ENCODE measurements around the gene MID2. TPM values are rescaled to one million over a fixed set of nuclear protein-coding genes. Genes with fewer than 3 reads are reported as not detected.

The MID2 gene
- total and polyA plus RNA-seq, 12 donors: 3.5 to 55.4 (median 33.3) TPM

DNA sequence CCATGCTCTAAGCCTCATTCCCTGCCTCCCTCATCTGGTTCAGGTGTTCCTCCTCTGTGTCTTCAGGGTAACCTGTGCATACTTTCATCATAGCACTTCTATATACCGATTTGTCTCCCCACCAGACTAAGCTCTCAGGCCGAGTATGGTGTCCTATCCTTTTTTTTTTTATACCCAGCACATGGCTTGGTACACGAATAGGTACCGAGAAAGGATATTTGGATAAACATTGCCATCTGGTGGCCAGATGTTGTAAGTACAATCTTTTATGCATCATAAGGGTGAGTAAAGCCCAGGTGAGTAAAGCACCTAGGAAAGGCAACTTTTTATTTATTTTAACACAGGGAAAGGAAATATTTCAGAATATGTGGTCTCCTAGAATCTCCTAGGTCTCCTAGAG, 68.4 kb downstream of the MID2 start:
- Histone ChIP-seq H3K4me1 (replicated peaks in 1 of 2) (no peaks in the 10 kb centered on the region), H3K9me3 (replicated peaks in 1 of 3) (peaks cover 0 to 6% (median 0%) of the 10 kb centered on the region in 3 donors), H3K27me3 (peaks cover 11% of the 10 kb centered on the region), H3K36me3 (replicated peaks in 1 of 2) (no peaks in the 10 kb centered on the region), H3K27ac (no peak overlapping the region), H3K4me3 (no peak overlapping the region)
- peak in 2 of 7 donors; percentile 4 to 29 for DNase-seq
- intact Hi-C loops (cut with DNase I): loop anchor here (10.0 kb wide), 2 partner anchors 229 to 239 kb away; no protein-coding TSS in a partner anchor
- 20 to 36% (median 28%) methylated on average over 4 of the region's 4 CpGs for WGBS, 4 donors
- no peak for TF ChIP-seq POLR2A (IDR thresholded peaks at IDR 0.05)
- TF ChIP-seq CTCF (IDR thresholded peaks at IDR 0.05): peak; percentile 48 to 69 (median 57)

DNA sequence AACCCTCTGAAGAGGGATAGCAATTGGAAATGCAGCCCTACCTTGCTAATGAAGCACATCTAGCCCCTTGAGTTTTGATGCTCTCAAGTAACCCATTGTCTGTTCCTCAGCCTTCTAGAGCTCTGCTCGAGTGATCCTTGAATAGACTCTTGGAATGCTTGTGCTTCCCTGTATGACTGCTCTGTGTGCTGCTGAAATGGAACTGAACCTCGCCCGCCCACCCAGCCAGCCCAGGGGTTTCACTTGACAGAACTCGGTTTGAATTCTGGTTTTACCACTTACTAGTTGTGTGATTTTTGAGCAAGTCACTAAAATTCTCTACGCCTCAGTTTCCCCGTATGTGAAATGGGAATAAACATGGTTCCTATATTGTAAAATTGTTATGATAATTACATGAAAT, 77.1 kb downstream of the MID2 start:
- TF ChIP-seq CTCF (IDR thresholded peaks at IDR 0.05) (no peak), POLR2A (IDR thresholded peaks at IDR 0.05) (no peak)
- Histone ChIP-seq H3K4me3 (no peak overlapping the region), H3K27me3 (peaks cover 5% of the 10 kb centered on the region), H3K4me1 (replicated peaks in 1 of 2) (no peaks in the 10 kb centered on the region), H3K27ac (no peak overlapping the region), H3K36me3 (replicated peaks in 1 of 2) (peaks cover 0 to 4% of the 10 kb centered on the region in 2 donors), H3K9me3 (replicated peaks in 1 of 3) (no peaks in the 10 kb centered on the region)
- no peak for DNase-seq
- WGBS, 4 donors: 69 to 91% (median 82%) methylated on average over 5 to 6 of the region's 6 CpGs
- intact Hi-C loops (cut with DNase I): no loop called here

GRCh38 chrX:107905366-107905765, 79.7 kb downstream of the MID2 start:
- whole genome bisulfite sequencing, 4 donors: 76 to 91% (median 86%) methylated on average over 3 of the region's 3 CpGs
- Histone ChIP-seq H3K9me3 (replicated peaks in 1 of 3) (no peaks in the 10 kb centered on the region), H3K27me3 (peaks cover 5% of the 10 kb centered on the region), H3K27ac (no peak overlapping the region), H3K4me3 (no peak overlapping the region), H3K36me3 (replicated peaks in 1 of 2) (peaks cover 0 to 4% of the 10 kb centered on the region in 2 donors), H3K4me1 (replicated peaks in 1 of 2) (no peaks in the 10 kb centered on the region)
- TF ChIP-seq CTCF (IDR thresholded peaks at IDR 0.05) (no peak), POLR2A (IDR thresholded peaks at IDR 0.05) (no peak)
- intact Hi-C loops (cut with DNase I): no loop called here
- DNase-seq: no peak

DNA sequence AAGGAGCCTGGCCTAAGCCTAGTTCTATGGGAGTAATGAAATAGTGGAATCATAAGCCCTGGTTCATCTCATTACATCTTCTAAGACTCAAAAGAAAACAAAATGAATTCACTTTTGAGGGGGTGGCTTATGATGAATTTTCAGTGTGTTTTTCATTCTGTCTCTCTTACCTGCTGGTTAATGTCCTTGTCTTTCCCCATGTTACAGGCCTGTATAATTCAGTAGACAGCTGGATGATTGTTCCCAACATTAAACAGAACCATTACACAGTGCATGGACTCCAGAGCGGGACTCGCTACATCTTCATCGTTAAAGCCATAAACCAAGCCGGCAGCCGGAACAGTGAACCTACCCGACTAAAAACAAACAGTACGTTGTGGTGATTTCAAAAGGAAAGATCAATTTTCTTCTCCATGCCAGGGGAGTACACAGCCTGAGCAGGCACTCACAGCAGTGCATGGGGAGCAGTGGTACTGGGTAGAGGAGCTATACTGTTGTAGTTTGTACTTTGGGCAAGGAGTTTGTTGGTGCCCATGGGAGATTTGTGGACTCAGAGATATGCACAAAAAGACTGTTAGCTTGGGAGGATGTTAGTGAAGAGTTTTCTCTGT, 98.6 kb downstream of the MID2 start:
- H3K27me3 ChIP-seq: no peaks in the 10 kb centered on the region
- intact Hi-C loops (cut with DNase I): no loop called here
- 86 to 96% (median 89%) methylated on average over 7 of the region's 7 CpGs for WGBS, 4 donors
- H3K36me3 ChIP-seq (replicated peaks in 1 of 2): peaks cover 0 to 7% of the 10 kb centered on the region in 2 donors
- no peaks in the 10 kb centered on the region for H3K4me1 ChIP-seq (replicated peaks in 1 of 2)
- H3K9me3 ChIP-seq (replicated peaks in 1 of 3): no peaks in the 10 kb centered on the region
- H3K27ac ChIP-seq: no peak overlapping the region
- TF ChIP-seq CTCF (IDR thresholded peaks at IDR 0.05) (no peak), POLR2A (IDR thresholded peaks at IDR 0.05) (no peak)
- H3K4me3 ChIP-seq: no peak overlapping the region
- no peak for DNase-seq

All from adrenal gland (tissue), 12 donors.